PFSK-1 (cell line): Measurements from ENCODE around the gene USF1.

Source experiments
- FOXP2 ChIP-seq: optimal IDR thresholded peaks from 2 replicates; pipeline ENCODE3; 2011; ENCODE audit warnings: borderline replicate concordance, control low read depth, inconsistent platforms; ENCODE audit not compliant: insufficient read depth; ENCODE audit errors: extremely low read length, extremely low read depth
- POLR2AphosphoS5 ChIP-seq: IDR thresholded peaks from 2 replicates; pipeline ENCODE4 v1.6.1; 2012; ENCODE audit warnings: low read depth, mild to moderate bottlenecking, control low read depth, low read length, moderate library complexity
- SIN3A ChIP-seq: IDR thresholded peaks from 2 replicates; pipeline ENCODE4 v1.6.1; 2012; ENCODE audit warnings: mild to moderate bottlenecking, low read length, moderate library complexity, borderline replicate concordance; ENCODE audit not compliant: insufficient read depth
- TAF1 ChIP-seq: IDR thresholded peaks from 2 replicates; pipeline ENCODE4 v1.6.1; 2012; ENCODE audit warnings: low read length, control low read depth, borderline replicate concordance; ENCODE audit not compliant: insufficient read depth
- TF ChIP-seq, protein P1 (sequence below), 2 experiments: IDR thresholded peaks; 2 replicates each; pipeline versions ENCODE4 v1.6.1 to v1.8.0; 2011 to 2012; ENCODE audit warnings: low read depth in 2 of 2, low read length in 2 of 2, control low read depth in 1 of 2, inconsistent platforms in 1 of 2, mild to moderate bottlenecking in 1 of 2, moderate library complexity in 1 of 2; ENCODE audit not compliant: insufficient read depth in 1 of 2

Gene USF1

DNA sequence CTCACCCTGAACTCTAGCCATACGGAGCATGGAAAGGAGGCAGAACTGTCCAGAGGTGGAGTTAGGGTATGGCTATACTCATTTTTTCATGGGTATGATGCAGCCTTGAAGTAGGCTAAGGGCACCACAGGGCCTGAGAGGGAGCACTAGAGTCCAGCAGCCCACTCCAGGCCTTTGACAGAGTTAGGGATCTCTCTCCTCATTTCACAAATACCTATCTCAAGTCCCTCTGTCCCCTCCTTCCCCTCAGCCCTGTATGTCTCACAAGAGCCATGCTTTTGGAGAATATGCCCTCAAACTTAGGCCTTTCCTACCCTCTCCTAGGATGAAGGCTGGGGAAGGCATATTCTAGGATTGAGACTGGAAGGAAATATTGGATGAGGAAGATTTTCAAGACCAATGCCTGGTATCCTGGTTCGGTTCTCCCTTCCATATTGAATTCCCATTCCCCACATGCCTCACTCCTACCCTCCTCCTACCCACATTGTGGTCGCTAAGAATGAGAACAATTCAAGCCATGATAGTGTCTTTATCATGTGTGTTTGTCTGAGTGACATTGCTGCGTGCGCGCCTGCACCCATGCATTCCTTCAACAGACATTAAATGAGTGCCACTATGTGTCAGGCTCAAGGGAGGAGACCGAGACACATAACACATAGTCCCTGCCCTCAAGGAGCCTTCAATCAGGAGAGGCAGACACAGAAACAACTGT, 46.2 kb upstream of the USF1 start:
- TF ChIP-seq FOXP2 (no peak), SIN3A (no peak), POLR2AphosphoS5 (no peak), TAF1 (no peak)
- TF ChIP-seq, protein P1, sequence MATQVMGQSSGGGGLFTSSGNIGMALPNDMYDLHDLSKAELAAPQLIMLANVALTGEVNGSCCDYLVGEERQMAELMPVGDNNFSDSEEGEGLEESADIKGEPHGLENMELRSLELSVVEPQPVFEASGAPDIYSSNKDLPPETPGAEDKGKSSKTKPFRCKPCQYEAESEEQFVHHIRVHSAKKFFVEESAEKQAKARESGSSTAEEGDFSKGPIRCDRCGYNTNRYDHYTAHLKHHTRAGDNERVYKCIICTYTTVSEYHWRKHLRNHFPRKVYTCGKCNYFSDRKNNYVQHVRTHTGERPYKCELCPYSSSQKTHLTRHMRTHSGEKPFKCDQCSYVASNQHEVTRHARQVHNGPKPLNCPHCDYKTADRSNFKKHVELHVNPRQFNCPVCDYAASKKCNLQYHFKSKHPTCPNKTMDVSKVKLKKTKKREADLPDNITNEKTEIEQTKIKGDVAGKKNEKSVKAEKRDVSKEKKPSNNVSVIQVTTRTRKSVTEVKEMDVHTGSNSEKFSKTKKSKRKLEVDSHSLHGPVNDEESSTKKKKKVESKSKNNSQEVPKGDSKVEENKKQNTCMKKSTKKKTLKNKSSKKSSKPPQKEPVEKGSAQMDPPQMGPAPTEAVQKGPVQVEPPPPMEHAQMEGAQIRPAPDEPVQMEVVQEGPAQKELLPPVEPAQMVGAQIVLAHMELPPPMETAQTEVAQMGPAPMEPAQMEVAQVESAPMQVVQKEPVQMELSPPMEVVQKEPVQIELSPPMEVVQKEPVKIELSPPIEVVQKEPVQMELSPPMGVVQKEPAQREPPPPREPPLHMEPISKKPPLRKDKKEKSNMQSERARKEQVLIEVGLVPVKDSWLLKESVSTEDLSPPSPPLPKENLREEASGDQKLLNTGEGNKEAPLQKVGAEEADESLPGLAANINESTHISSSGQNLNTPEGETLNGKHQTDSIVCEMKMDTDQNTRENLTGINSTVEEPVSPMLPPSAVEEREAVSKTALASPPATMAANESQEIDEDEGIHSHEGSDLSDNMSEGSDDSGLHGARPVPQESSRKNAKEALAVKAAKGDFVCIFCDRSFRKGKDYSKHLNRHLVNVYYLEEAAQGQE (IDR thresholded peaks at IDR 0.05; ENCODE audit: insufficient read depth in 1 of 2, low read depth in 2 of 2, low read length in 2 of 2) = no peak

DNA sequence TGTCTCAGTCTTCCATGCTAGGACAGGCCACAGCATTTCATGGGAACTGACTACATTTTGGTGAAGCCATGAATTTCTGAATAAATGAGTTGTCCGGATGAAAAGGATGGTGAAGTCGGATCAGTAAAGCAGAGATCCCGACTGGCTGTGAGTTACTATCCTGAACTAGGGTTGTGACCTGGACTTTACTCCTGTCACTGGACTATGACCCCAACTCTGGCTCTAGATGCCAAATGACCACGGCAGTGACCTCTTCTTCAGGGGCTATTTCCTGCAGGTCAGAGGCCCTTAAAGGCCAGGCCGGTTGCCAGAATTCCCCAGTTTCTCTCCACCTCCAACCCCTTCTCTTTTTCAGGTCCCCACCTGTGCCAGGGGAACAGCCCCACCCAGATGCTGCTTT, 45.3 kb upstream of the USF1 start:
- TF ChIP-seq FOXP2 = no peak
- TF ChIP-seq, protein P1 (IDR thresholded peaks at IDR 0.05; ENCODE audit: insufficient read depth in 1 of 2, low read depth in 2 of 2, low read length in 2 of 2) = no peak
- TF ChIP-seq TAF1 = no peak
- TF ChIP-seq SIN3A = no peak
- TF ChIP-seq POLR2AphosphoS5 = no peak

DNA sequence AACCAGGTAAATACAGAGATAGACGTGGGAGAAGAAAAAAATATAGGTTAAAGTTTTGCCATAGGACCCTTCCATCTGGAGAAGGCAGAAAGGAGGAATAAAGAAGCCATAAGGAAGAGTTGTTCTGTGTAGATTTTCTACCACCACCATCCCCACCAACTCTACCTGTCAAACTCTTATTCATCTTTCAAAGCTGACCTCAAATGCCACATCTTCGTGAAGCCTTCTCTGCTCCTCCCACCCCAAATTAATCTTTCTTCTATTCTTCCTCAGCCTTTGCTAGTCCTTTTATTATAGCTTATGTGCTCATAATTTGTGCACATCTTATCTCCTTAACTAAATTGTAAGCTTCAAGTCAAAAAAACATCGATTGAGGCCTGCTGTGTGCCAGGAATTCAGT, 44.8 kb upstream of the USF1 start:
- TF ChIP-seq, protein P1 (IDR thresholded peaks at IDR 0.05; ENCODE audit: insufficient read depth in 1 of 2, low read depth in 2 of 2, low read length in 2 of 2) = no peak
- TF ChIP-seq POLR2AphosphoS5 (no peak), TAF1 (no peak), SIN3A (no peak), FOXP2 (no peak)

DNA sequence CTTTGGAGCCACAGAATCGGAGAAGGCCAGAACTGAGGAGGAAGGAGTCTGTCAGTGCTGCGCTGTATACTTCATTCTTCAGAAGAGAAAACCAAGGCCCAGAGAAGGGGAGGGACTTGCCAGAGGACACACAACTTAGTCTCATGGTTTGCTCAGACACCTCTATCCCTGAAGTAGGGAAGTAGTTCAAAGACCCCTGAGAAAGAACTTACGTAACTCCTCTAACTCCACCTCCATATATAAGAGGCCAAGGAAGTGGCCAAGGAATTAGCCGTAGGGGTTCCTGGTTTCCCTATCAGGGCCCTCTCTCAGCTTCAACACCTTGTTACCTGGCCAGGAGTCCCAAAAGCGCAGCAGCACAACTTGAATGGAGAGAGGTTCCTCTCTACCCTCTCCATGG, 44.2 kb upstream of the USF1 start:
- TF ChIP-seq POLR2AphosphoS5 (no peak), SIN3A (no peak), FOXP2 (no peak), TAF1 (no peak)
- TF ChIP-seq, protein P1 (IDR thresholded peaks at IDR 0.05; ENCODE audit: insufficient read depth in 1 of 2, low read depth in 2 of 2, low read length in 2 of 2) = no peak
